Loucy (cell line): ENCODE data around the gene CCDC81.
A peak's percentile ranks its signal among the peaks of the same experiment; 100 is the strongest.
"Not testable (repeated sequence)": the region's sequence is repeated elsewhere in the genome, so short reads cannot be mapped to it uniquely, and the experiment has no call there.

ENCODE experiments used
- H2AFZ ChIP-seq: fragments of 200-600 bp; sonication (generic); 2 replicates; pipeline ENCODE4 v1.6.0; 2016; ENCODE audit warnings: antibody characterized with exemption, mild to moderate bottlenecking, low read length, moderate library complexity
- H3F3A ChIP-seq: fragments of 200-600 bp; 2 replicates; pipeline ENCODE4 v1.6.0; 2016; ENCODE audit warnings: antibody characterized with exemption, low read depth, mild to moderate bottlenecking
- H3K27me3 ChIP-seq: fragments of 200-600 bp; sonication (generic); 2 replicates; pipeline ENCODE4 v1.6.1; 2014; ENCODE audit warnings: low read length, mild to moderate bottlenecking; ENCODE audit not compliant: insufficient read depth, poor library complexity, severe bottlenecking
- H3K36me3 ChIP-seq: fragments of 200-600 bp; sonication (generic); 2 replicates; pipeline ENCODE4 v1.6.1; 2016; ENCODE audit warnings: low read length; ENCODE audit not compliant: insufficient read depth
- H3K4me1 ChIP-seq: fragments of 200-600 bp; sonication (generic); 2 replicates; pipeline ENCODE4 v1.5.1; 2014; ENCODE audit warnings: low read length, mild to moderate bottlenecking; ENCODE audit not compliant: insufficient read depth, poor library complexity, severe bottlenecking
- H3K4me2 ChIP-seq: fragments of 200-600 bp; sonication (generic); 2 replicates; pipeline ENCODE4 v1.6.0; 2014; ENCODE audit warnings: antibody characterized with exemption, low read length, low read depth, mild to moderate bottlenecking; ENCODE audit not compliant: poor library complexity, severe bottlenecking
- H3K4me3 ChIP-seq: fragments of 200-600 bp; sonication (generic); 2 replicates; pipeline ENCODE4 v1.5.1; 2014; ENCODE audit warnings: low read length, mild to moderate bottlenecking, mixed read lengths; ENCODE audit not compliant: poor library complexity, severe bottlenecking
- H3K79me2 ChIP-seq: fragments of 200-600 bp; sonication (generic); 2 replicates; pipeline ENCODE4 v1.6.1; 2014; ENCODE audit warnings: low read length; ENCODE audit not compliant: insufficient read depth
- H3K9ac ChIP-seq: fragments of 200-600 bp; sonication (generic); 2 replicates; pipeline ENCODE4 v1.6.0; 2014; ENCODE audit warnings: mild to moderate bottlenecking, low read depth, low read length, moderate library complexity; ENCODE audit not compliant: poor library complexity, severe bottlenecking
- H3K9me2 ChIP-seq: fragments of 200-600 bp; sonication (generic); replicated peaks from 2 replicates; pipeline ENCODE4 v1.6.1; 2016; ENCODE audit warnings: low read depth, low read length, mixed read lengths
- H3K9me3 ChIP-seq: fragments of 200-600 bp; sonication (generic); 2 replicates; pipeline ENCODE4 v1.6.1; 2014; ENCODE audit warnings: mild to moderate bottlenecking, antibody characterized with exemption, low read length, low read depth; ENCODE audit not compliant: insufficient read depth
- H4K20me1 ChIP-seq: fragments of 200-600 bp; sonication (generic); 2 replicates; pipeline ENCODE4 v1.6.0; 2014; ENCODE audit warnings: antibody characterized with exemption, low read length, mild to moderate bottlenecking; ENCODE audit not compliant: insufficient read depth, poor library complexity, severe bottlenecking
- EZH2phosphoT487 ChIP-seq: fragments of 200-600 bp; IDR thresholded peaks from 2 replicates; pipeline ENCODE4 v1.6.1; 2018; ENCODE audit warnings: antibody characterized with exemption, mild to moderate bottlenecking, moderate library complexity, borderline replicate concordance
- TF ChIP-seq, protein P1 (sequence below): fragments of 200-600 bp; sonication (generic); conservative IDR thresholded peaks from 2 replicates; pipeline ENCODE4 v1.5.1; 2014; ENCODE audit warnings: mild to moderate bottlenecking, antibody characterized with exemption, low read length

CCDC81 gene

DNA sequence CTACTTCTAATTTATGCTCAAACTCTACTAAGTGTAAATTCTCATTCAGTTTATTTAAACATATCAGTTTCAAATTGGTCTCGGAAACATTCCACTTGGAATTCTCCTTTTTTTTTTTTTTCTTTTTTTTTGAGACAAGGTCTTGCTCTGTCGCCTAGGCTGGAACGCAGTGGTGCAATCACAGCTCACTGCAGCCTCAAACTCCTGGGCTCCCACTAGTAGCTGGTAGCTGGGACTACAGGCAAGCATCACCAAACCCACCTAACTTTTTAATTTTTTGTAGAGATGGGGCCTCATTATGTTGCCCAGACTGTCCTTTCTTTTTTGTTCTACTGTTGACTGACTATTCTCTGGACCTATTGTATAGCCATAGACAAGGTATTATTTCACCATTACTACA, 33.3 kb upstream of the CCDC81 start:
- no peak overlapping the region for H3K4me3 ChIP-seq
- H3K36me3 ChIP-seq = peaks cover 19% of the 10 kb centered on the region; the same call in 1 of the 2 replicates
- H4K20me1 ChIP-seq = peaks cover 4% of the 10 kb centered on the region
- no peaks in the 10 kb centered on the region for H3F3A ChIP-seq
- no peak overlapping the region for H3K9ac ChIP-seq
- H3K4me1 ChIP-seq = no peaks in the 10 kb centered on the region
- no peaks in the 10 kb centered on the region for H3K9me3 ChIP-seq
- no peaks in the 10 kb centered on the region for H3K79me2 ChIP-seq
- TF ChIP-seq EZH2phosphoT487 = no peak
- TF ChIP-seq, protein P1, sequence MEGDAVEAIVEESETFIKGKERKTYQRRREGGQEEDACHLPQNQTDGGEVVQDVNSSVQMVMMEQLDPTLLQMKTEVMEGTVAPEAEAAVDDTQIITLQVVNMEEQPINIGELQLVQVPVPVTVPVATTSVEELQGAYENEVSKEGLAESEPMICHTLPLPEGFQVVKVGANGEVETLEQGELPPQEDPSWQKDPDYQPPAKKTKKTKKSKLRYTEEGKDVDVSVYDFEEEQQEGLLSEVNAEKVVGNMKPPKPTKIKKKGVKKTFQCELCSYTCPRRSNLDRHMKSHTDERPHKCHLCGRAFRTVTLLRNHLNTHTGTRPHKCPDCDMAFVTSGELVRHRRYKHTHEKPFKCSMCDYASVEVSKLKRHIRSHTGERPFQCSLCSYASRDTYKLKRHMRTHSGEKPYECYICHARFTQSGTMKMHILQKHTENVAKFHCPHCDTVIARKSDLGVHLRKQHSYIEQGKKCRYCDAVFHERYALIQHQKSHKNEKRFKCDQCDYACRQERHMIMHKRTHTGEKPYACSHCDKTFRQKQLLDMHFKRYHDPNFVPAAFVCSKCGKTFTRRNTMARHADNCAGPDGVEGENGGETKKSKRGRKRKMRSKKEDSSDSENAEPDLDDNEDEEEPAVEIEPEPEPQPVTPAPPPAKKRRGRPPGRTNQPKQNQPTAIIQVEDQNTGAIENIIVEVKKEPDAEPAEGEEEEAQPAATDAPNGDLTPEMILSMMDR = no peak
- no peak overlapping the region for H2AFZ ChIP-seq
- no peaks in the 10 kb centered on the region for H3K9me2 ChIP-seq
- H3K4me2 ChIP-seq = no peak overlapping the region
- no peaks in the 10 kb centered on the region for H3K27me3 ChIP-seq

DNA sequence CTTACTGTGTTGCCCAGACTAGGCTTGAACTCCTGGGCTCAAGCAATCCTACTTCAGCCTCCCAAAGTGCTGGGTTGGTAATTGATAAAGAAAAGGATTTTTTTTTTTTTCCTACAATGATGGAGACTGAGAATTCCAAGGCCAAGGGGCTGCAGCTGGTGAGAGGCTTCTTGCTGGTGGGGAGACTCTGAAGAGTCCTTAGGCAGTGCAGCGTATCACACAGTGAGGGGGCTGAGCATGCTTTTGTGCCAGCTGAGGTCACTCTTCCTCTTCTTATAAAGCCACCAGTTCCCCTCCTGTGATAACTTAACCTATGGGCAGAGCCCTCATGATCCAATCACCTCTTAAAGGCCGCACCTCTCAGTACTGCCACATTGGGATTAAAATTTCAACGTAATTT, 28.2 kb upstream of the CCDC81 start:
- TF ChIP-seq EZH2phosphoT487 = no peak
- TF ChIP-seq, protein P1 = peak; percentile 25; the same call in 1 of the 2 replicates
- no peaks in the 10 kb centered on the region for H3F3A ChIP-seq
- H4K20me1 ChIP-seq = peaks cover 4% of the 10 kb centered on the region
- no peaks in the 10 kb centered on the region for H3K4me1 ChIP-seq
- no peaks in the 10 kb centered on the region for H3K27me3 ChIP-seq
- H2AFZ ChIP-seq = no peak overlapping the region
- no peaks in the 10 kb centered on the region for H3K9me3 ChIP-seq
- peaks cover 15% of the 10 kb centered on the region; the same call in 1 of the 2 replicates for H3K36me3 ChIP-seq
- H3K4me3 ChIP-seq = no peak overlapping the region
- H3K4me2 ChIP-seq = no peak overlapping the region
- no peaks in the 10 kb centered on the region for H3K79me2 ChIP-seq
- no peaks in the 10 kb centered on the region for H3K9me2 ChIP-seq
- no peak overlapping the region for H3K9ac ChIP-seq

DNA sequence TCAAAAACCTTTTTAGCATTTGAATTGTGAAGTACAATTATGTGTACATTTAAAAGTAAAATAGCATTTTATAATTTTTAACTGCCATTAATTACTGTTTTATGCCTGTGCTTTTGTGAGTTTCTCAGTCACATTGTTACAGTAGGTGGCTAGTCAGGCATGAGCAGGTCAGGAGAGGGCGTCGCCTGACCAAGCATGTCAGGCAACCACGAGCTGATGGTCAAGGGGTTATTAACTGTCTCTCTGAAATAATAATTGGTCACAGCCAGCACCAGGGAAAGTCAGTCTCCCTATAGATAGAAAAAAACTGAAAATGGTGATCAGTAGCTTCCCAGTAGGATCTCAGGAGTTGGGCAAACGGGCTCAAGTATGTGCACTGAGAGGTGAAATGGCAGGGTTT, 19.4 kb upstream of the CCDC81 start:
- H3K4me1 ChIP-seq = no peaks in the 10 kb centered on the region
- TF ChIP-seq EZH2phosphoT487 = no peak
- TF ChIP-seq, protein P1 = no peak
- no peaks in the 10 kb centered on the region for H3K9me3 ChIP-seq
- H4K20me1 ChIP-seq = no peaks in the 10 kb centered on the region
- no peaks in the 10 kb centered on the region for H3K27me3 ChIP-seq
- no peak overlapping the region for H3K4me2 ChIP-seq
- no peak overlapping the region for H2AFZ ChIP-seq
- H3K9ac ChIP-seq = no peak overlapping the region
- no peaks in the 10 kb centered on the region for H3K9me2 ChIP-seq
- H3K79me2 ChIP-seq = no peaks in the 10 kb centered on the region
- no peak overlapping the region for H3K4me3 ChIP-seq
- H3K36me3 ChIP-seq = no peaks in the 10 kb centered on the region
- no peaks in the 10 kb centered on the region for H3F3A ChIP-seq

DNA sequence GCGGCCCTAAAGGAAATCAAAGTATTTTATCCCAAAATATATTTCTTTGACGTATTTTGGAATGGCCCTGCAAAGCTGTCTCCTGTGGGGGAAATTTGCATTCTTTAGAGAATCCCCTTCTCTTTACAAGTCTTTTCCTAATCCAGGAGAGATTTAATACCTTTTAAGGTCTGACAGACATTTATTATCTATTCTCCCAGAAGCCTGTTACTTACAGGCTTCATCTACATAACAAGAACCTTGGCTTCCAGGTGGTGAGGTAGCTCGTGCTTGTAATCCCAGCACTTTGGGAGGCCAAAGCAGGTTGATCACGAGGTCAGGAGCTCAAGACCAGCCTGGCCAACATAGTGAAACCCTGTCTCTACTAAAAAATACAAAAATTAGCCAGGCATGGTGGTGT, 17.3 kb upstream of the CCDC81 start:
- H3F3A ChIP-seq, H3K9me2 ChIP-seq, H3K4me3 ChIP-seq, H3K36me3 ChIP-seq, H3K27me3 ChIP-seq, H3K9ac ChIP-seq, H3K4me1 ChIP-seq, H3K9me3 ChIP-seq, H2AFZ ChIP-seq, H3K79me2 ChIP-seq, H3K4me2 ChIP-seq, H4K20me1 ChIP-seq: not testable (repeated sequence)
